WTC11 (cell line): Measurements from ENCODE around the gene CNTNAP1. TPM values are rescaled to one million over a fixed set of nuclear protein-coding genes. Genes with fewer than 3 reads are reported as not detected.

ENCODE experiments used
- ATAC-seq: fragments of 200-7000 bp; cut with Tn5 transposase; 2 replicates; pipeline ENCODE4 v1.10.0; 2021; ENCODE audit warnings: mild to moderate bottlenecking, moderate library complexity
- CTCF ChIA-PET: fragments of 300-600 bp; sonication (Branson Sonifier 250); formaldehyde crosslinking; loops from one replicate; lab custom pipeline; 2021; ENCODE audit warnings: antibody characterized with exemption; lab: Charles Lee
- POLR2A ChIA-PET: fragments of 350-600 bp; sonication (Branson Sonifier 250); formaldehyde crosslinking; loops from one replicate; lab custom pipeline; 2021; ENCODE audit warnings: antibody characterized with exemption; lab: Charles Lee
- DNase-seq: peaks from one replicate; pipeline ENCODE4 v3.0.0; 2021; ENCODE audit warnings: low spot score
- H3K27ac Mint-ChIP-seq: 2 replicates; pipeline ENCODE4 v1.8.0; 2021; ENCODE audit warnings: mixed read lengths
- H3K27me3 Mint-ChIP-seq: 2 replicates; pipeline ENCODE4 v1.8.0; 2021; ENCODE audit warnings: low read depth, mild to moderate bottlenecking, moderate library complexity, mixed read lengths
- H3K36me3 Mint-ChIP-seq: 2 replicates; pipeline ENCODE4 v1.8.0; 2021; ENCODE audit warnings: mixed read lengths
- H3K4me1 Mint-ChIP-seq: 2 replicates; pipeline ENCODE4 v1.8.0; 2022; ENCODE audit warnings: mixed read lengths
- H3K4me3 Mint-ChIP-seq: 2 replicates; pipeline ENCODE4 v1.8.0; 2021; ENCODE audit warnings: mild to moderate bottlenecking, moderate library complexity, mixed read lengths
- H3K9me3 Mint-ChIP-seq: 2 replicates; pipeline ENCODE4 v1.8.0; 2021; ENCODE audit warnings: mixed read lengths
- ATF2 ChIP-seq: sonication (generic); formaldehyde crosslinking; IDR thresholded peaks from 2 replicates; pipeline ENCODE4 v1.8.1; 2022; ENCODE audit warnings: low read depth, missing genetic modification reagents, borderline replicate concordance
- GTF2I ChIP-seq: fragments of 250-450 bp; sonication (Bioruptor Pico); conservative IDR thresholded peaks from 2 replicates; pipeline ENCODE4 v1.4.0; 2021; ENCODE audit warnings: mild to moderate bottlenecking
- HMGA2 ChIP-seq: fragments of 250-450 bp; sonication (Bioruptor Pico); IDR thresholded peaks from 2 replicates; pipeline ENCODE4 v1.4.0; 2021; ENCODE audit warnings: mild to moderate bottlenecking, moderate library complexity
- MXD4 ChIP-seq: fragments of 250-450 bp; sonication (Bioruptor Pico); IDR thresholded peaks from 2 replicates; pipeline ENCODE4 v1.8.0; 2021; ENCODE audit warnings: mild to moderate bottlenecking, moderate library complexity, borderline replicate concordance
- PREB ChIP-seq: sonication (generic); formaldehyde crosslinking; IDR thresholded peaks from 2 replicates; pipeline ENCODE4 v1.8.1; 2022; ENCODE audit warnings: mild to moderate bottlenecking, missing genetic modification reagents, moderate library complexity, borderline replicate concordance
- RORB ChIP-seq: fragments of 250-450 bp; sonication (Bioruptor Pico); IDR thresholded peaks from 2 replicates; pipeline ENCODE4 v1.9.0; 2021; ENCODE audit warnings: mild to moderate bottlenecking
- SMAD4 ChIP-seq: sonication (generic); formaldehyde crosslinking; IDR thresholded peaks from 2 replicates; pipeline ENCODE4 v1.8.0; 2022; ENCODE audit warnings: mild to moderate bottlenecking, missing genetic modification reagents
- SP1 ChIP-seq: sonication (generic); formaldehyde crosslinking; conservative IDR thresholded peaks from 2 replicates; pipeline ENCODE4 v1.8.1; 2022; ENCODE audit warnings: missing genetic modification reagents
- TP53 ChIP-seq: sonication (generic); formaldehyde crosslinking; IDR thresholded peaks from 2 replicates; pipeline ENCODE4 v1.8.1; 2023; ENCODE audit warnings: mild to moderate bottlenecking, missing genetic modification reagents
- ZBTB21 ChIP-seq: sonication (generic); formaldehyde crosslinking; IDR thresholded peaks from 2 replicates; pipeline ENCODE4 v1.8.1; 2023; ENCODE audit warnings: mild to moderate bottlenecking, missing genetic modification reagents, borderline replicate concordance
- ZNF425 ChIP-seq: fragments of 250-450 bp; sonication (Bioruptor Pico); conservative IDR thresholded peaks from 2 replicates; pipeline ENCODE4 v1.9.0; 2021; ENCODE audit warnings: mild to moderate bottlenecking
- total RNA-seq: library from RNA; stranded (reverse); gene quantifications from 3 replicates; pipeline ENCODE4 v1.2.3, GENCODE V29; 2021
- TF ChIP-seq, protein P1 (sequence below): sonication (generic); formaldehyde crosslinking; IDR thresholded peaks from 2 replicates; pipeline ENCODE4 v1.8.1; 2022; ENCODE audit warnings: mild to moderate bottlenecking, moderate library complexity, missing genetic modification reagents
- TF ChIP-seq, protein P2 (sequence below): sonication (generic); formaldehyde crosslinking; IDR thresholded peaks from 2 replicates; pipeline ENCODE4 v1.8.0; 2022; ENCODE audit warnings: mild to moderate bottlenecking, missing genetic modification reagents
- TF ChIP-seq, protein P3 (sequence below): sonication (generic); formaldehyde crosslinking; IDR thresholded peaks from 2 replicates; pipeline ENCODE4 v1.8.1; 2023; ENCODE audit warnings: mild to moderate bottlenecking, missing genetic modification reagents, moderate library complexity
- TF ChIP-seq, protein P4 (sequence below): fragments of 250-450 bp; sonication (Bioruptor Pico); IDR thresholded peaks from 2 replicates; pipeline ENCODE4 v2.1.2; 2022; ENCODE audit warnings: mild to moderate bottlenecking, moderate library complexity
- TF ChIP-seq, protein P5 (sequence below): fragments of 250-450 bp; sonication (Bioruptor Pico); IDR thresholded peaks from 2 replicates; pipeline ENCODE4 v1.9.0; 2021; ENCODE audit warnings: mild to moderate bottlenecking
- TF ChIP-seq, protein P6 (sequence below): fragments of 250-450 bp; sonication (Bioruptor Pico); IDR thresholded peaks from 2 replicates; pipeline ENCODE4 v1.9.0; 2021; ENCODE audit warnings: mild to moderate bottlenecking

Gene CNTNAP1
- total RNA-seq, 1 experiment from 2014 or later = 12.1 TPM

- DNase-seq (no peak), ATAC-seq (no peak)
- Mint-ChIP-seq H3K36me3 (no peaks in the 10 kb centered on the region), H3K27ac (no peak overlapping the region), H3K27me3 (peaks cover 3% of the 10 kb centered on the region; the same call in 1 of the 2 replicates), H3K9me3 (no peaks in the 10 kb centered on the region), H3K4me3 (no peak overlapping the region), H3K4me1 (peaks cover 8% of the 10 kb centered on the region)
- TF ChIP-seq, protein P1, sequence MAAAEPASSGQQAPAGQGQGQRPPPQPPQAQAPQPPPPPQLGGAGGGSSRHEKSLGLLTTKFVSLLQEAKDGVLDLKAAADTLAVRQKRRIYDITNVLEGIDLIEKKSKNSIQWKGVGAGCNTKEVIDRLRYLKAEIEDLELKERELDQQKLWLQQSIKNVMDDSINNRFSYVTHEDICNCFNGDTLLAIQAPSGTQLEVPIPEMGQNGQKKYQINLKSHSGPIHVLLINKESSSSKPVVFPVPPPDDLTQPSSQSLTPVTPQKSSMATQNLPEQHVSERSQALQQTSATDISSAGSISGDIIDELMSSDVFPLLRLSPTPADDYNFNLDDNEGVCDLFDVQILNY (CRISPR knock-in tag) = no peak
- ChIA-PET POLR2A (no interaction called here), CTCF (interaction anchor here (2.8 kb wide), 1 partner anchor 21 kb away, joined by 7 read pairs; no protein-coding TSS in a partner anchor)
These were observed 42.2 kb upstream of the CNTNAP1 start for GRCh38 chr17:42640121-42640520.

GRCh38 chr17:42642336-42642735 lies 40.0 kb upstream of the CNTNAP1 start:
- POLR2A ChIA-PET = no interaction called here
- H3K36me3 Mint-ChIP-seq = no peaks in the 10 kb centered on the region
- H3K27ac Mint-ChIP-seq = no peak overlapping the region
- no peaks in the 10 kb centered on the region; the same call in 1 of the 2 replicates for H3K27me3 Mint-ChIP-seq
- no peak overlapping the region for H3K4me3 Mint-ChIP-seq
- CTCF ChIA-PET = interaction anchor here (0.8 to 1.3 kb wide), 5 partner anchors 32 to 178 kb away, joined by 3 to 5 read pairs (median 4); partner anchors contain the start of genes CNTNAP1, RETREG3 and TUBG1
- no peaks in the 10 kb centered on the region for H3K9me3 Mint-ChIP-seq
- TF ChIP-seq PREB (no peak), ZNF425 (CRISPR knock-in tag) (no peak)
- H3K4me1 Mint-ChIP-seq = peaks cover 8% of the 10 kb centered on the region
- DNase-seq = peak; percentile 38
- ATAC-seq = peak; percentile 69

- H3K4me3 Mint-ChIP-seq = no peak overlapping the region
- H3K27me3 Mint-ChIP-seq = no peaks in the 10 kb centered on the region; the same call in 1 of the 2 replicates
- no peak overlapping the region for H3K27ac Mint-ChIP-seq
- CTCF ChIA-PET = interaction anchor here (1.1 to 2.0 kb wide), 3 partner anchors 36 to 116 kb away, joined by 3 to 4 read pairs (median 4); partner anchors contain the start of gene PSMC3IP
- H3K4me1 Mint-ChIP-seq = peaks cover 2% of the 10 kb centered on the region
- no peak for DNase-seq
- no peaks in the 10 kb centered on the region for H3K9me3 Mint-ChIP-seq
- no peak for ATAC-seq
- POLR2A ChIA-PET = no interaction called here
- H3K36me3 Mint-ChIP-seq = no peaks in the 10 kb centered on the region
- no peak for TF ChIP-seq HMGA2 (CRISPR knock-in tag)
- no peak for TF ChIP-seq MXD4 (CRISPR knock-in tag)
- TF ChIP-seq, protein P2, sequence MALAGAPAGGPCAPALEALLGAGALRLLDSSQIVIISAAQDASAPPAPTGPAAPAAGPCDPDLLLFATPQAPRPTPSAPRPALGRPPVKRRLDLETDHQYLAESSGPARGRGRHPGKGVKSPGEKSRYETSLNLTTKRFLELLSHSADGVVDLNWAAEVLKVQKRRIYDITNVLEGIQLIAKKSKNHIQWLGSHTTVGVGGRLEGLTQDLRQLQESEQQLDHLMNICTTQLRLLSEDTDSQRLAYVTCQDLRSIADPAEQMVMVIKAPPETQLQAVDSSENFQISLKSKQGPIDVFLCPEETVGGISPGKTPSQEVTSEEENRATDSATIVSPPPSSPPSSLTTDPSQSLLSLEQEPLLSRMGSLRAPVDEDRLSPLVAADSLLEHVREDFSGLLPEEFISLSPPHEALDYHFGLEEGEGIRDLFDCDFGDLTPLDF (CRISPR knock-in tag) = no peak
- TF ChIP-seq RORB (CRISPR knock-in tag) = no peak
- no peak for TF ChIP-seq GTF2I (CRISPR knock-in tag)
- TF ChIP-seq, protein P3, sequence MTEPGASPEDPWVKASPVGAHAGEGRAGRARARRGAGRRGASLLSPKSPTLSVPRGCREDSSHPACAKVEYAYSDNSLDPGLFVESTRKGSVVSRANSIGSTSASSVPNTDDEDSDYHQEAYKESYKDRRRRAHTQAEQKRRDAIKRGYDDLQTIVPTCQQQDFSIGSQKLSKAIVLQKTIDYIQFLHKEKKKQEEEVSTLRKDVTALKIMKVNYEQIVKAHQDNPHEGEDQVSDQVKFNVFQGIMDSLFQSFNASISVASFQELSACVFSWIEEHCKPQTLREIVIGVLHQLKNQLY = no peak
- TF ChIP-seq, protein P4, sequence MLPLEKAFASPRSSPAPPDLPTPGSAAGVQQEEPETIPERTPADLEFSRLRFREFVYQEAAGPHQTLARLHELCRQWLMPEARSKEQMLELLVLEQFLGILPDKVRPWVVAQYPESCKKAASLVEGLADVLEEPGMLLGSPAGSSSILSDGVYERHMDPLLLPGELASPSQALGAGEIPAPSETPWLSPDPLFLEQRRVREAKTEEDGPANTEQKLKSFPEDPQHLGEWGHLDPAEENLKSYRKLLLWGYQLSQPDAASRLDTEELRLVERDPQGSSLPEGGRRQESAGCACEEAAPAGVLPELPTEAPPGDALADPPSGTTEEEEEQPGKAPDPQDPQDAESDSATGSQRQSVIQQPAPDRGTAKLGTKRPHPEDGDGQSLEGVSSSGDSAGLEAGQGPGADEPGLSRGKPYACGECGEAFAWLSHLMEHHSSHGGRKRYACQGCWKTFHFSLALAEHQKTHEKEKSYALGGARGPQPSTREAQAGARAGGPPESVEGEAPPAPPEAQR = no peak
- no peak for TF ChIP-seq ATF2 (CRISPR knock-in tag)
- no peak for TF ChIP-seq ZBTB21 (CRISPR knock-in tag)
- TF ChIP-seq, protein P5, sequence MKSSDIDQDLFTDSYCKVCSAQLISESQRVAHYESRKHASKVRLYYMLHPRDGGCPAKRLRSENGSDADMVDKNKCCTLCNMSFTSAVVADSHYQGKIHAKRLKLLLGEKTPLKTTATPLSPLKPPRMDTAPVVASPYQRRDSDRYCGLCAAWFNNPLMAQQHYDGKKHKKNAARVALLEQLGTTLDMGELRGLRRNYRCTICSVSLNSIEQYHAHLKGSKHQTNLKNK = no peak
- no peak for TF ChIP-seq TP53 (CRISPR knock-in tag)
- no peak for TF ChIP-seq SMAD4 (CRISPR knock-in tag)
- TF ChIP-seq SP1 (CRISPR knock-in tag) = no peak
- TF ChIP-seq, protein P6, sequence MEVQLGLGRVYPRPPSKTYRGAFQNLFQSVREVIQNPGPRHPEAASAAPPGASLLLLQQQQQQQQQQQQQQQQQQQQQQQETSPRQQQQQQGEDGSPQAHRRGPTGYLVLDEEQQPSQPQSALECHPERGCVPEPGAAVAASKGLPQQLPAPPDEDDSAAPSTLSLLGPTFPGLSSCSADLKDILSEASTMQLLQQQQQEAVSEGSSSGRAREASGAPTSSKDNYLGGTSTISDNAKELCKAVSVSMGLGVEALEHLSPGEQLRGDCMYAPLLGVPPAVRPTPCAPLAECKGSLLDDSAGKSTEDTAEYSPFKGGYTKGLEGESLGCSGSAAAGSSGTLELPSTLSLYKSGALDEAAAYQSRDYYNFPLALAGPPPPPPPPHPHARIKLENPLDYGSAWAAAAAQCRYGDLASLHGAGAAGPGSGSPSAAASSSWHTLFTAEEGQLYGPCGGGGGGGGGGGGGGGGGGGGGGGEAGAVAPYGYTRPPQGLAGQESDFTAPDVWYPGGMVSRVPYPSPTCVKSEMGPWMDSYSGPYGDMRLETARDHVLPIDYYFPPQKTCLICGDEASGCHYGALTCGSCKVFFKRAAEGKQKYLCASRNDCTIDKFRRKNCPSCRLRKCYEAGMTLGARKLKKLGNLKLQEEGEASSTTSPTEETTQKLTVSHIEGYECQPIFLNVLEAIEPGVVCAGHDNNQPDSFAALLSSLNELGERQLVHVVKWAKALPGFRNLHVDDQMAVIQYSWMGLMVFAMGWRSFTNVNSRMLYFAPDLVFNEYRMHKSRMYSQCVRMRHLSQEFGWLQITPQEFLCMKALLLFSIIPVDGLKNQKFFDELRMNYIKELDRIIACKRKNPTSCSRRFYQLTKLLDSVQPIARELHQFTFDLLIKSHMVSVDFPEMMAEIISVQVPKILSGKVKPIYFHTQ (CRISPR knock-in tag) = no peak
These were observed 34.6 kb upstream of the CNTNAP1 start for GRCh38 chr17:42647778-42648177.
